ENCODE results near the gene MEF2D.
A peak's percentile ranks its signal among the peaks of the same experiment; 100 is the strongest.

Gene MEF2D

GRCh38 chr1:156421939-156422601 lies 78.5 kb downstream of the MEF2D start:
- DNase-seq = no peak

GRCh38 chr1:156421062-156421938 lies 79.3 kb downstream of the MEF2D start:
- DNase-seq = peak; percentile 52

GRCh38 chr1:156420205-156421061 lies 80.1 kb downstream of the MEF2D start:
- DNase-seq = no peak

GRCh38 chr1:156419854-156420204 lies 80.7 kb downstream of the MEF2D start:
- DNase-seq = no peak

GRCh38 chr1:156418416-156419070 lies 82.0 kb downstream of the MEF2D start:
- DNase-seq = no peak

GRCh38 chr1:156417401-156418020 lies 83.1 kb downstream of the MEF2D start:
- DNase-seq = no peak

GRCh38 chr1:156416993-156417392 lies 83.6 kb downstream of the MEF2D start:
- no peak for DNase-seq

DNA sequence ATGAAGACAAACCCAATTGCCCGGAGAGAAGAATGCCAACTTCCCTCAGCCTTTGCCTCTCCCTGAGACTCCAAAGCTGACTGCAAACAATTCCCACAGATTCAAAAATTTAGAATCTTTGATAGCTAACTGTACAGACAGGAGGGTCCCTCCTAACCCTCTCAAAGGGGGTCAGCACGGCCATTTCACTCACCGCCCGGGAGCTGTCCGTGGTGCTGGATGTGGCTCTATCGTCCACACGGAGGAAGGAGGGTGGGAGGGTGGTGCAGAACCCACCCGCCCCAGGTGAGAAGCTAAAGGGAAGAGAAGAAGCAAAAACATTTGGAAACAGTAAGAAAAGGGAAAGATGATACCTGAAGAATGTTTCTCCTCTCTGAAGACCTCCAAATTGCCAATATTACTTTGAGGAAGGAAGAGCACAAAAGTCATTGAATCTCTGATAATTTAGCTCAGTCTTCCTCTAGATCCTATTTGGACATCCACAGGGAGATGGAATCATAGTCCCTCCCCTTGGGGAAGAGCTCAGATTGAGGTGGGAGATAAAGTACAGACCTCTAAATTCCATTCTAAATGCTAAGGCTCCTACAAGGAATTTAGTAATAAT lies 86.0 kb downstream of the MEF2D start:
- no peak for DNase-seq

Data from fibroblast of skin of right quadriceps (primary cell).